WTC11 (cell line): ENCODE data around the gene ST8SIA4. TPM values are rescaled to one million over a fixed set of nuclear protein-coding genes. Genes with fewer than 3 reads are reported as not detected.

Experiments used
- ATAC-seq: fragments of 200-7000 bp; cut with Tn5 transposase; 2 replicates; pipeline ENCODE4 v1.10.0; 2021; ENCODE audit warnings: mild to moderate bottlenecking, moderate library complexity
- CTCF ChIA-PET: fragments of 300-600 bp; sonication (Branson Sonifier 250); formaldehyde crosslinking; loops from one replicate; lab custom pipeline; 2021; ENCODE audit warnings: antibody characterized with exemption; lab: Charles Lee
- POLR2A ChIA-PET: fragments of 350-600 bp; sonication (Branson Sonifier 250); formaldehyde crosslinking; loops from one replicate; lab custom pipeline; 2021; ENCODE audit warnings: antibody characterized with exemption; lab: Charles Lee
- DNase-seq: peaks from one replicate; pipeline ENCODE4 v3.0.0; 2021; ENCODE audit warnings: low spot score
- H3K27ac Mint-ChIP-seq: 2 replicates; pipeline ENCODE4 v1.8.0; 2021; ENCODE audit warnings: mixed read lengths
- H3K27me3 Mint-ChIP-seq: 2 replicates; pipeline ENCODE4 v1.8.0; 2021; ENCODE audit warnings: low read depth, mild to moderate bottlenecking, moderate library complexity, mixed read lengths
- H3K36me3 Mint-ChIP-seq: 2 replicates; pipeline ENCODE4 v1.8.0; 2021; ENCODE audit warnings: mixed read lengths
- H3K4me1 Mint-ChIP-seq: 2 replicates; pipeline ENCODE4 v1.8.0; 2022; ENCODE audit warnings: mixed read lengths
- H3K4me3 Mint-ChIP-seq: 2 replicates; pipeline ENCODE4 v1.8.0; 2021; ENCODE audit warnings: mild to moderate bottlenecking, moderate library complexity, mixed read lengths
- H3K9me3 Mint-ChIP-seq: 2 replicates; pipeline ENCODE4 v1.8.0; 2021; ENCODE audit warnings: mixed read lengths
- ELF4 ChIP-seq: sonication (generic); formaldehyde crosslinking; IDR thresholded peaks from 2 replicates; pipeline ENCODE4 v1.8.1; 2022; ENCODE audit warnings: low read depth, mild to moderate bottlenecking, moderate library complexity, missing genetic modification reagents
- FOXJ3 ChIP-seq: sonication (generic); formaldehyde crosslinking; IDR thresholded peaks from 2 replicates; pipeline ENCODE4 v1.9.0; 2021; ENCODE audit warnings: missing genetic modification reagents, mild to moderate bottlenecking, borderline replicate concordance
- FOXP1 ChIP-seq: sonication (generic); formaldehyde crosslinking; IDR thresholded peaks from 2 replicates; pipeline ENCODE4 v1.8.0; 2022; ENCODE audit warnings: missing genetic modification reagents, mild to moderate bottlenecking, moderate library complexity, borderline replicate concordance
- PRRX2 ChIP-seq: fragments of 250-450 bp; sonication (Bioruptor Pico); IDR thresholded peaks from 2 replicates; pipeline ENCODE4 v1.8.0; 2021; ENCODE audit warnings: mild to moderate bottlenecking
- RELA ChIP-seq: sonication (generic); formaldehyde crosslinking; IDR thresholded peaks from 2 replicates; pipeline ENCODE4 v1.8.1; 2022; ENCODE audit warnings: missing genetic modification reagents, mild to moderate bottlenecking, borderline replicate concordance
- RORB ChIP-seq: fragments of 250-450 bp; sonication (Bioruptor Pico); IDR thresholded peaks from 2 replicates; pipeline ENCODE4 v1.9.0; 2021; ENCODE audit warnings: mild to moderate bottlenecking
- SP1 ChIP-seq: sonication (generic); formaldehyde crosslinking; conservative IDR thresholded peaks from 2 replicates; pipeline ENCODE4 v1.8.1; 2022; ENCODE audit warnings: missing genetic modification reagents
- TCF7 ChIP-seq: sonication (generic); formaldehyde crosslinking; IDR thresholded peaks from 2 replicates; pipeline ENCODE4 v1.8.0; 2022; ENCODE audit warnings: mild to moderate bottlenecking, low read depth, missing genetic modification reagents, moderate library complexity
- ZBTB21 ChIP-seq: sonication (generic); formaldehyde crosslinking; IDR thresholded peaks from 2 replicates; pipeline ENCODE4 v1.8.1; 2023; ENCODE audit warnings: mild to moderate bottlenecking, missing genetic modification reagents, borderline replicate concordance
- ZNF232 ChIP-seq: sonication (generic); formaldehyde crosslinking; IDR thresholded peaks from 2 replicates; pipeline ENCODE4 v1.8.0; 2022; ENCODE audit warnings: mild to moderate bottlenecking, missing genetic modification reagents
- total RNA-seq: library from RNA; stranded (reverse); gene quantifications from 3 replicates; pipeline ENCODE4 v1.2.3, GENCODE V29; 2021
- TF ChIP-seq, protein P1 (sequence below): sonication (generic); formaldehyde crosslinking; IDR thresholded peaks from 2 replicates; pipeline ENCODE4 v1.8.0; 2022; ENCODE audit warnings: mild to moderate bottlenecking, missing genetic modification reagents
- TF ChIP-seq, protein P2 (sequence below): sonication (generic); formaldehyde crosslinking; IDR thresholded peaks from 2 replicates; pipeline ENCODE4 v1.8.1; 2022; ENCODE audit warnings: mild to moderate bottlenecking, moderate library complexity, missing genetic modification reagents
- TF ChIP-seq, protein P3 (sequence below): fragments of 250-450 bp; sonication (Bioruptor Pico); IDR thresholded peaks from 2 replicates; pipeline ENCODE4 v1.9.0; 2021; ENCODE audit warnings: mild to moderate bottlenecking, borderline replicate concordance
- TF ChIP-seq, protein P4 (sequence below): sonication (generic); formaldehyde crosslinking; IDR thresholded peaks from 2 replicates; pipeline ENCODE4 v1.8.0; 2023; ENCODE audit warnings: missing genetic modification reagents
- TF ChIP-seq, protein P5 (sequence below): sonication (generic); formaldehyde crosslinking; IDR thresholded peaks from 2 replicates; pipeline ENCODE4 v1.8.0; 2023; ENCODE audit warnings: mild to moderate bottlenecking, missing genetic modification reagents
- TF ChIP-seq, protein P6 (sequence below): sonication (generic); formaldehyde crosslinking; IDR thresholded peaks from 2 replicates; pipeline ENCODE4 v1.8.1; 2023; ENCODE audit warnings: mild to moderate bottlenecking, missing genetic modification reagents, moderate library complexity
- TF ChIP-seq, protein P7 (sequence below): sonication (generic); formaldehyde crosslinking; IDR thresholded peaks from 2 replicates; pipeline ENCODE4 v1.8.1; 2023; ENCODE audit warnings: mild to moderate bottlenecking, moderate library complexity, missing genetic modification reagents

The ST8SIA4 gene
- total RNA-seq, 1 experiment from 2014 or later = 1.3 TPM

DNA sequence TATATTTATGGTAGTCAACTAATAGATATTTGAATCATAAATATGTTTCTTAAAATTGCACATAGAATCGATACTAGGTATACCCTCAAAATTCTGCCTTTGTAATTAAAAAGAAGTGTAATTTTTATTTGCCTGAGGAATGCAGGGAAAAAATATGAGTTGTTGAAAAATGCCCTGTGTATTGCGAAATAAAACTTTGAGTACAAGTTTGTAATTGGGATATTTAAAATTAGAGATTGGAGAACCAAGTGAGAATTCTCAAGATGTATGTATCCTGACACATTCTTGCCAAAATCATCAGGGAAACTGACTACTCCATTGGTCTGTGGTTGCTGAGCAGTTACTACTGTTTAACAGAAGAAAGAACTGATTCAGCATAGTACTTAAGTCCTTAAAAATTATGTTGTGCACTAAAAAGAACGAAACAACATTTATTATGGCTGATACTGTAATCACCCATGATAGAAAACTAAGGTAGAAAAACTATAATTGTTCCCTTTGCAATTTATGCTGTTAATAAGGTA, 36.0 kb downstream of the ST8SIA4 start:
- ChIA-PET CTCF (no interaction called here), POLR2A (no interaction called here)
- no peaks in the 10 kb centered on the region for H3K36me3 Mint-ChIP-seq
- no peak for ATAC-seq
- no peak for DNase-seq
- H3K4me1 Mint-ChIP-seq = no peaks in the 10 kb centered on the region
- H3K27ac Mint-ChIP-seq = no peak overlapping the region
- no peak for TF ChIP-seq RORB (CRISPR knock-in tag)
- no peak for TF ChIP-seq SP1 (CRISPR knock-in tag)
- TF ChIP-seq, protein P1, sequence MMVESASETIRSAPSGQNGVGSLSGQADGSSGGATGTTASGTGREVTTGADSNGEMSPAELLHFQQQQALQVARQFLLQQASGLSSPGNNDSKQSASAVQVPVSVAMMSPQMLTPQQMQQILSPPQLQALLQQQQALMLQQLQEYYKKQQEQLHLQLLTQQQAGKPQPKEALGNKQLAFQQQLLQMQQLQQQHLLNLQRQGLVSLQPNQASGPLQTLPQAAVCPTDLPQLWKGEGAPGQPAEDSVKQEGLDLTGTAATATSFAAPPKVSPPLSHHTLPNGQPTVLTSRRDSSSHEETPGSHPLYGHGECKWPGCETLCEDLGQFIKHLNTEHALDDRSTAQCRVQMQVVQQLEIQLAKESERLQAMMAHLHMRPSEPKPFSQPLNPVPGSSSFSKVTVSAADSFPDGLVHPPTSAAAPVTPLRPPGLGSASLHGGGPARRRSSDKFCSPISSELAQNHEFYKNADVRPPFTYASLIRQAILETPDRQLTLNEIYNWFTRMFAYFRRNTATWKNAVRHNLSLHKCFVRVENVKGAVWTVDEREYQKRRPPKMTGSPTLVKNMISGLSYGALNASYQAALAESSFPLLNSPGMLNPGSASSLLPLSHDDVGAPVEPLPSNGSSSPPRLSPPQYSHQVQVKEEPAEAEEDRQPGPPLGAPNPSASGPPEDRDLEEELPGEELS = no peak
- TF ChIP-seq ZNF232 (CRISPR knock-in tag) = no peak
- TF ChIP-seq RELA = no peak
- TF ChIP-seq FOXP1 (CRISPR knock-in tag) = no peak
- TF ChIP-seq FOXJ3 (CRISPR knock-in tag) = no peak
- TF ChIP-seq ELF4 (CRISPR knock-in tag) = no peak
- no peak for TF ChIP-seq TCF7 (CRISPR knock-in tag)
- TF ChIP-seq, protein P2, sequence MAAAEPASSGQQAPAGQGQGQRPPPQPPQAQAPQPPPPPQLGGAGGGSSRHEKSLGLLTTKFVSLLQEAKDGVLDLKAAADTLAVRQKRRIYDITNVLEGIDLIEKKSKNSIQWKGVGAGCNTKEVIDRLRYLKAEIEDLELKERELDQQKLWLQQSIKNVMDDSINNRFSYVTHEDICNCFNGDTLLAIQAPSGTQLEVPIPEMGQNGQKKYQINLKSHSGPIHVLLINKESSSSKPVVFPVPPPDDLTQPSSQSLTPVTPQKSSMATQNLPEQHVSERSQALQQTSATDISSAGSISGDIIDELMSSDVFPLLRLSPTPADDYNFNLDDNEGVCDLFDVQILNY = no peak
- TF ChIP-seq, protein P3, sequence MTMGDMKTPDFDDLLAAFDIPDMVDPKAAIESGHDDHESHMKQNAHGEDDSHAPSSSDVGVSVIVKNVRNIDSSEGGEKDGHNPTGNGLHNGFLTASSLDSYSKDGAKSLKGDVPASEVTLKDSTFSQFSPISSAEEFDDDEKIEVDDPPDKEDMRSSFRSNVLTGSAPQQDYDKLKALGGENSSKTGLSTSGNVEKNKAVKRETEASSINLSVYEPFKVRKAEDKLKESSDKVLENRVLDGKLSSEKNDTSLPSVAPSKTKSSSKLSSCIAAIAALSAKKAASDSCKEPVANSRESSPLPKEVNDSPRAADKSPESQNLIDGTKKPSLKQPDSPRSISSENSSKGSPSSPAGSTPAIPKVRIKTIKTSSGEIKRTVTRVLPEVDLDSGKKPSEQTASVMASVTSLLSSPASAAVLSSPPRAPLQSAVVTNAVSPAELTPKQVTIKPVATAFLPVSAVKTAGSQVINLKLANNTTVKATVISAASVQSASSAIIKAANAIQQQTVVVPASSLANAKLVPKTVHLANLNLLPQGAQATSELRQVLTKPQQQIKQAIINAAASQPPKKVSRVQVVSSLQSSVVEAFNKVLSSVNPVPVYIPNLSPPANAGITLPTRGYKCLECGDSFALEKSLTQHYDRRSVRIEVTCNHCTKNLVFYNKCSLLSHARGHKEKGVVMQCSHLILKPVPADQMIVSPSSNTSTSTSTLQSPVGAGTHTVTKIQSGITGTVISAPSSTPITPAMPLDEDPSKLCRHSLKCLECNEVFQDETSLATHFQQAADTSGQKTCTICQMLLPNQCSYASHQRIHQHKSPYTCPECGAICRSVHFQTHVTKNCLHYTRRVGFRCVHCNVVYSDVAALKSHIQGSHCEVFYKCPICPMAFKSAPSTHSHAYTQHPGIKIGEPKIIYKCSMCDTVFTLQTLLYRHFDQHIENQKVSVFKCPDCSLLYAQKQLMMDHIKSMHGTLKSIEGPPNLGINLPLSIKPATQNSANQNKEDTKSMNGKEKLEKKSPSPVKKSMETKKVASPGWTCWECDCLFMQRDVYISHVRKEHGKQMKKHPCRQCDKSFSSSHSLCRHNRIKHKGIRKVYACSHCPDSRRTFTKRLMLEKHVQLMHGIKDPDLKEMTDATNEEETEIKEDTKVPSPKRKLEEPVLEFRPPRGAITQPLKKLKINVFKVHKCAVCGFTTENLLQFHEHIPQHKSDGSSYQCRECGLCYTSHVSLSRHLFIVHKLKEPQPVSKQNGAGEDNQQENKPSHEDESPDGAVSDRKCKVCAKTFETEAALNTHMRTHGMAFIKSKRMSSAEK (CRISPR knock-in tag) = no peak
- TF ChIP-seq, protein P4, sequence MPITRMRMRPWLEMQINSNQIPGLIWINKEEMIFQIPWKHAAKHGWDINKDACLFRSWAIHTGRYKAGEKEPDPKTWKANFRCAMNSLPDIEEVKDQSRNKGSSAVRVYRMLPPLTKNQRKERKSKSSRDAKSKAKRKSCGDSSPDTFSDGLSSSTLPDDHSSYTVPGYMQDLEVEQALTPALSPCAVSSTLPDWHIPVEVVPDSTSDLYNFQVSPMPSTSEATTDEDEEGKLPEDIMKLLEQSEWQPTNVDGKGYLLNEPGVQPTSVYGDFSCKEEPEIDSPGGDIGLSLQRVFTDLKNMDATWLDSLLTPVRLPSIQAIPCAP (CRISPR knock-in tag) = no peak
- TF ChIP-seq, protein P5, sequence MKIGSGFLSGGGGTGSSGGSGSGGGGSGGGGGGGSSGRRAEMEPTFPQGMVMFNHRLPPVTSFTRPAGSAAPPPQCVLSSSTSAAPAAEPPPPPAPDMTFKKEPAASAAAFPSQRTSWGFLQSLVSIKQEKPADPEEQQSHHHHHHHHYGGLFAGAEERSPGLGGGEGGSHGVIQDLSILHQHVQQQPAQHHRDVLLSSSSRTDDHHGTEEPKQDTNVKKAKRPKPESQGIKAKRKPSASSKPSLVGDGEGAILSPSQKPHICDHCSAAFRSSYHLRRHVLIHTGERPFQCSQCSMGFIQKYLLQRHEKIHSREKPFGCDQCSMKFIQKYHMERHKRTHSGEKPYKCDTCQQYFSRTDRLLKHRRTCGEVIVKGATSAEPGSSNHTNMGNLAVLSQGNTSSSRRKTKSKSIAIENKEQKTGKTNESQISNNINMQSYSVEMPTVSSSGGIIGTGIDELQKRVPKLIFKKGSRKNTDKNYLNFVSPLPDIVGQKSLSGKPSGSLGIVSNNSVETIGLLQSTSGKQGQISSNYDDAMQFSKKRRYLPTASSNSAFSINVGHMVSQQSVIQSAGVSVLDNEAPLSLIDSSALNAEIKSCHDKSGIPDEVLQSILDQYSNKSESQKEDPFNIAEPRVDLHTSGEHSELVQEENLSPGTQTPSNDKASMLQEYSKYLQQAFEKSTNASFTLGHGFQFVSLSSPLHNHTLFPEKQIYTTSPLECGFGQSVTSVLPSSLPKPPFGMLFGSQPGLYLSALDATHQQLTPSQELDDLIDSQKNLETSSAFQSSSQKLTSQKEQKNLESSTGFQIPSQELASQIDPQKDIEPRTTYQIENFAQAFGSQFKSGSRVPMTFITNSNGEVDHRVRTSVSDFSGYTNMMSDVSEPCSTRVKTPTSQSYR = no peak
- no peak for TF ChIP-seq PRRX2 (CRISPR knock-in tag)
- no peak for TF ChIP-seq ZBTB21 (CRISPR knock-in tag)
- TF ChIP-seq, protein P6, sequence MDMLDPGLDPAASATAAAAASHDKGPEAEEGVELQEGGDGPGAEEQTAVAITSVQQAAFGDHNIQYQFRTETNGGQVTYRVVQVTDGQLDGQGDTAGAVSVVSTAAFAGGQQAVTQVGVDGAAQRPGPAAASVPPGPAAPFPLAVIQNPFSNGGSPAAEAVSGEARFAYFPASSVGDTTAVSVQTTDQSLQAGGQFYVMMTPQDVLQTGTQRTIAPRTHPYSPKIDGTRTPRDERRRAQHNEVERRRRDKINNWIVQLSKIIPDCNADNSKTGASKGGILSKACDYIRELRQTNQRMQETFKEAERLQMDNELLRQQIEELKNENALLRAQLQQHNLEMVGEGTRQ (CRISPR knock-in tag) = no peak
- TF ChIP-seq, protein P7, sequence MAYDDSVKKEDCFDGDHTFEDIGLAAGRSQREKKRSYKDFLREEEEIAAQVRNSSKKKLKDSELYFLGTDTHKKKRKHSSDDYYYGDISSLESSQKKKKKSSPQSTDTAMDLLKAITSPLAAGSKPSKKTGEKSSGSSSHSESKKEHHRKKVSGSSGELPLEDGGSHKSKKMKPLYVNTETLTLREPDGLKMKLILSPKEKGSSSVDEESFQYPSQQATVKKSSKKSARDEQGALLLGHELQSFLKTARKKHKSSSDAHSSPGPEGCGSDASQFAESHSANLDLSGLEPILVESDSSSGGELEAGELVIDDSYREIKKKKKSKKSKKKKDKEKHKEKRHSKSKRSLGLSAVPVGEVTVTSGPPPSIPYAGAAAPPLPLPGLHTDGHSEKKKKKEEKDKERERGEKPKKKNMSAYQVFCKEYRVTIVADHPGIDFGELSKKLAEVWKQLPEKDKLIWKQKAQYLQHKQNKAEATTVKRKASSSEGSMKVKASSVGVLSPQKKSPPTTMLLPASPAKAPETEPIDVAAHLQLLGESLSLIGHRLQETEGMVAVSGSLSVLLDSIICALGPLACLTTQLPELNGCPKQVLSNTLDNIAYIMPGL = no peak
- 0 out of 2 replicates have a peak, but pooled peaks cover 4% of the 10 kb centered on the region for H3K9me3 Mint-ChIP-seq
- no peaks in the 10 kb centered on the region for H3K27me3 Mint-ChIP-seq
- H3K4me3 Mint-ChIP-seq = no peak overlapping the region
